Loucy (cell line): Measurements from ENCODE around the gene SCAP.

Source experiments
- EZH2phosphoT487 ChIP-seq: fragments of 200-600 bp; IDR thresholded peaks from 2 replicates; pipeline ENCODE4 v1.6.1; 2018; ENCODE audit warnings: antibody characterized with exemption, mild to moderate bottlenecking, moderate library complexity, borderline replicate concordance
- TF ChIP-seq, protein P1 (sequence below): fragments of 200-600 bp; sonication (generic); conservative IDR thresholded peaks from 2 replicates; pipeline ENCODE4 v1.5.1; 2014; ENCODE audit warnings: mild to moderate bottlenecking, antibody characterized with exemption, low read length

GRCh38 chr3:47420044-47420430 is 55.7 kb downstream of the SCAP start:
- TF ChIP-seq, protein P1, sequence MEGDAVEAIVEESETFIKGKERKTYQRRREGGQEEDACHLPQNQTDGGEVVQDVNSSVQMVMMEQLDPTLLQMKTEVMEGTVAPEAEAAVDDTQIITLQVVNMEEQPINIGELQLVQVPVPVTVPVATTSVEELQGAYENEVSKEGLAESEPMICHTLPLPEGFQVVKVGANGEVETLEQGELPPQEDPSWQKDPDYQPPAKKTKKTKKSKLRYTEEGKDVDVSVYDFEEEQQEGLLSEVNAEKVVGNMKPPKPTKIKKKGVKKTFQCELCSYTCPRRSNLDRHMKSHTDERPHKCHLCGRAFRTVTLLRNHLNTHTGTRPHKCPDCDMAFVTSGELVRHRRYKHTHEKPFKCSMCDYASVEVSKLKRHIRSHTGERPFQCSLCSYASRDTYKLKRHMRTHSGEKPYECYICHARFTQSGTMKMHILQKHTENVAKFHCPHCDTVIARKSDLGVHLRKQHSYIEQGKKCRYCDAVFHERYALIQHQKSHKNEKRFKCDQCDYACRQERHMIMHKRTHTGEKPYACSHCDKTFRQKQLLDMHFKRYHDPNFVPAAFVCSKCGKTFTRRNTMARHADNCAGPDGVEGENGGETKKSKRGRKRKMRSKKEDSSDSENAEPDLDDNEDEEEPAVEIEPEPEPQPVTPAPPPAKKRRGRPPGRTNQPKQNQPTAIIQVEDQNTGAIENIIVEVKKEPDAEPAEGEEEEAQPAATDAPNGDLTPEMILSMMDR, result no peak
- no peak for TF ChIP-seq EZH2phosphoT487
